Peyer's patch (tissue), 4 donors: ENCODE results near the gene SLIT2.
A peak's percentile ranks its signal among the peaks of the same experiment; 100 is the strongest.

ENCODE experiments used
- POLR2A ChIP-seq, 2 donors: fragments of 450-650 bp; IDR thresholded peaks; one replicate each; pipeline ENCODE4 v1.5.1; 2017; ENCODE audit warnings: antibody characterized with exemption in 2 of 2, mild to moderate bottlenecking in 2 of 2, moderate library complexity in 2 of 2
- TF ChIP-seq, protein P1 (sequence below), 6 experiments: fragments of 450-650 bp in 4 of 6; fragments of 200-600 bp in 2 of 6; sonication (generic) in 1 of 6; IDR thresholded peaks; one replicate each; pipeline ENCODE4 v1.5.1; 2017 to 2019; ENCODE audit warnings: antibody characterized with exemption in 6 of 6, mild to moderate bottlenecking in 3 of 6, moderate library complexity in 1 of 6

DNA sequence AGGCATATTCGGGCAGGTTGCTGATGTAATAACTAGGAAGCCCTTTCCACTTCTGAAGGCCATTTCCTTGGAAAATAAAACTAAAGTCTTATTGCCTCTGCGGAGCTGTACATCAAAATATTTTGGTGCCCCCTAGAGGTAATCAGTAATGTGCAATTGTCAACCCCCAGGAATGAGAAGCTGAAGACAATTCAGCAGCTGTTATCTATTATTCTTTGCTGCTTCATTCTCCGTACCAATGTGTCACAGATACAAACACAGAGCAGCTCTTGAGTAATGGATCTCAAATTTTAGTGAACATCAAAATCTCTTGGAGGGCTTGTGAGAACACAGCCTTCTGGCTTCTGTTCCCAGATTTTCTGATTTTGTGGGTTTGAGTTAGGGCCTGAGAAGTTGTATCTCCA lies 3.5 kb upstream of the SLIT2 start:
- TF ChIP-seq, protein P1, sequence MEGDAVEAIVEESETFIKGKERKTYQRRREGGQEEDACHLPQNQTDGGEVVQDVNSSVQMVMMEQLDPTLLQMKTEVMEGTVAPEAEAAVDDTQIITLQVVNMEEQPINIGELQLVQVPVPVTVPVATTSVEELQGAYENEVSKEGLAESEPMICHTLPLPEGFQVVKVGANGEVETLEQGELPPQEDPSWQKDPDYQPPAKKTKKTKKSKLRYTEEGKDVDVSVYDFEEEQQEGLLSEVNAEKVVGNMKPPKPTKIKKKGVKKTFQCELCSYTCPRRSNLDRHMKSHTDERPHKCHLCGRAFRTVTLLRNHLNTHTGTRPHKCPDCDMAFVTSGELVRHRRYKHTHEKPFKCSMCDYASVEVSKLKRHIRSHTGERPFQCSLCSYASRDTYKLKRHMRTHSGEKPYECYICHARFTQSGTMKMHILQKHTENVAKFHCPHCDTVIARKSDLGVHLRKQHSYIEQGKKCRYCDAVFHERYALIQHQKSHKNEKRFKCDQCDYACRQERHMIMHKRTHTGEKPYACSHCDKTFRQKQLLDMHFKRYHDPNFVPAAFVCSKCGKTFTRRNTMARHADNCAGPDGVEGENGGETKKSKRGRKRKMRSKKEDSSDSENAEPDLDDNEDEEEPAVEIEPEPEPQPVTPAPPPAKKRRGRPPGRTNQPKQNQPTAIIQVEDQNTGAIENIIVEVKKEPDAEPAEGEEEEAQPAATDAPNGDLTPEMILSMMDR (IDR thresholded peaks at IDR 0.05): peak in 5 of 6 experiments; percentile 26 to 37 (median 32)
- no peak for TF ChIP-seq POLR2A (IDR thresholded peaks at IDR 0.05)
